ENCODE measurements around the gene COQ9. TPM values are rescaled to one million over a fixed set of nuclear protein-coding genes. Genes with fewer than 3 reads are reported as not detected.

Gene COQ9
- total RNA-seq, 1 donor from 2014 or later: 35.7 TPM

- H3K4me1 ChIP-seq: peaks cover 15 to 42% of the 10 kb centered on the region in 2 donors
- intact Hi-C loops (cut with DNase I): loop anchor here (5.0 to 10.0 kb wide), 2 partner anchors 40 to 337 kb away; no protein-coding TSS in a partner anchor
Observed at GRCh38 chr16:57477531-57478202, 30.4 kb downstream of the COQ9 start.

GRCh38 chr16:57478396-57479204, 31.3 kb downstream of the COQ9 start:
- TF ChIP-seq CTCF (IDR thresholded peaks at IDR 0.05): no peak
- DNase-seq (ENCODE audit: low spot score in 2 of 2): no peak
- intact Hi-C loops (cut with DNase I): loop anchor here (5.0 to 10.0 kb wide), 2 partner anchors 39 to 336 kb away; no protein-coding TSS in a partner anchor
- Histone ChIP-seq H3K36me3 (peaks cover 15 to 17% of the 10 kb centered on the region in 2 donors), H3K4me3 (peak overlapping the region; percentile 49 to 58), H3K27ac (peak overlapping the region; percentile 81 to 82), H3K4me1 (peaks cover 15 to 42% of the 10 kb centered on the region in 2 donors), H3K9me3 (no peaks in the 10 kb centered on the region), H3K27me3 (no peaks in the 10 kb centered on the region)

More at GRCh38 chr16:57477531-57478202, 30.4 kb downstream of the COQ9 start:
- no peak for DNase-seq (ENCODE audit: low spot score in 2 of 2)
- H3K27me3 ChIP-seq: no peaks in the 10 kb centered on the region
- peak overlapping the region in 1 of 2 donors; percentile 58 for H3K4me3 ChIP-seq
- H3K9me3 ChIP-seq: no peaks in the 10 kb centered on the region
- peak overlapping the region; percentile 81 to 82 for H3K27ac ChIP-seq
- no peak for TF ChIP-seq CTCF (IDR thresholded peaks at IDR 0.05)
- peaks cover 23 to 27% of the 10 kb centered on the region in 2 donors for H3K36me3 ChIP-seq

- intact Hi-C loops (cut with DNase I): loop anchor here (5.0 to 10.0 kb wide), 2 partner anchors 38 to 335 kb away; no protein-coding TSS in a partner anchor
- no peaks in the 10 kb centered on the region for H3K27me3 ChIP-seq
- H3K36me3 ChIP-seq: peaks cover 9% of the 10 kb centered on the region in 2 donors
- no peaks in the 10 kb centered on the region for H3K9me3 ChIP-seq
- H3K4me1 ChIP-seq: peaks cover 15 to 48% of the 10 kb centered on the region in 2 donors
- peak in 1 of 2 donors; percentile 75 for DNase-seq (ENCODE audit: low spot score in 2 of 2)
- peak overlapping the region; percentile 81 to 82 for H3K27ac ChIP-seq
- peak overlapping the region; percentile 49 to 58 for H3K4me3 ChIP-seq
- no peak for TF ChIP-seq CTCF (IDR thresholded peaks at IDR 0.05)
Observed at GRCh38 chr16:57479205-57479975, 32.1 kb downstream of the COQ9 start.

- Histone ChIP-seq H3K4me3 (peak overlapping the region; percentile 49 to 58), H3K36me3 (peaks cover under 1 to 2% of the 10 kb centered on the region in 2 donors), H3K27ac (peak overlapping the region; percentile 81 to 82), H3K4me1 (peaks cover 18 to 56% of the 10 kb centered on the region in 2 donors), H3K9me3 (no peaks in the 10 kb centered on the region), H3K27me3 (no peaks in the 10 kb centered on the region)
- intact Hi-C loops (cut with DNase I): loop anchor here (5.0 to 10.0 kb wide), 2 partner anchors 37 to 335 kb away; no protein-coding TSS in a partner anchor
- DNase-seq (ENCODE audit: low spot score in 2 of 2): peak in 1 of 2 donors; percentile 86
- no peak for TF ChIP-seq CTCF (IDR thresholded peaks at IDR 0.05)
Observed at GRCh38 chr16:57479976-57480753, 32.9 kb downstream of the COQ9 start.

All from ascending aorta (tissue), 2 donors.